OCI-LY3 (cell line): Measurements from ENCODE around the gene KRTAP5-6.

Source experiments
- CTCF ChIP-seq: fragments of 200-600, 300-600 bp; sonication (generic); IDR thresholded peaks from 2 replicates; pipeline ENCODE4 v1.5.1; 2014; ENCODE audit warnings: antibody characterized with exemption, low read length, low read depth
- EZH2phosphoT487 ChIP-seq: fragments of 200-600 bp; shearing (Covaris generic); IDR thresholded peaks from 2 replicates; pipeline ENCODE4 v1.6.1; 2018; ENCODE audit warnings: antibody characterized with exemption, mixed run types, low read depth

- TF ChIP-seq CTCF: no peak
- TF ChIP-seq EZH2phosphoT487: no peak
Measured at GRCh38 chr11:1667121-1667850, 29.7 kb upstream of the KRTAP5-6 start.
